GM18511 (cell line): Measurements from ENCODE around the gene TNFAIP2.

ENCODE experiments used
- ATAC-seq: cut with Tn5 transposase; IDR thresholded peaks from one replicate; pipeline ENCODE4 v1.9.1; 2021; ENCODE audit warnings: mild to moderate bottlenecking, moderate library complexity; ENCODE audit not compliant: unreplicated experiment

TNFAIP2 gene

GRCh38 chr14:103179094-103179493 lies 55.8 kb downstream of the TNFAIP2 start:
- ATAC-seq: no peak

DNA sequence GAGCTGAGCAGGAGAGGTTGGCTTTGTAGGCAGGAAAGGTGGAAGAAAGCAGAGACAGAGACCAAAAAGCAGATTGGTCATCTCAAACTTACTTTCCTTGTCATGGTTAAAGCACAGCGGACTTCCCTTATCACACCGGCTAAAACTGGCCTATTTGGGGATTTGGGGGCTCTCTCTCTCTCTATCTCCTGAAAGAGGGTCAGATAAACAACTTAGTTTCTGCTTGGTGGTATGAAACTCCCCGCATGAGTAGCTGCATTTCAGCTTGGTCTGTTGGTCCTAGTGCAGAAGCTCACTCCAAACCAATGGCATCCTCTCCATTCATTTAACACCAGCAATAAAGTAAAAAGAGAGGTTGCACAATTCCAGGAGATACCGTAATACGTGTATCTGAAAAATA lies 57.1 kb downstream of the TNFAIP2 start:
- no peak for ATAC-seq

- no peak for ATAC-seq
These were observed 60.8 kb downstream of the TNFAIP2 start for GRCh38 chr14:103184046-103184445.

GRCh38 chr14:103185051-103186029 lies 62.1 kb downstream of the TNFAIP2 start:
- no peak for ATAC-seq

DNA sequence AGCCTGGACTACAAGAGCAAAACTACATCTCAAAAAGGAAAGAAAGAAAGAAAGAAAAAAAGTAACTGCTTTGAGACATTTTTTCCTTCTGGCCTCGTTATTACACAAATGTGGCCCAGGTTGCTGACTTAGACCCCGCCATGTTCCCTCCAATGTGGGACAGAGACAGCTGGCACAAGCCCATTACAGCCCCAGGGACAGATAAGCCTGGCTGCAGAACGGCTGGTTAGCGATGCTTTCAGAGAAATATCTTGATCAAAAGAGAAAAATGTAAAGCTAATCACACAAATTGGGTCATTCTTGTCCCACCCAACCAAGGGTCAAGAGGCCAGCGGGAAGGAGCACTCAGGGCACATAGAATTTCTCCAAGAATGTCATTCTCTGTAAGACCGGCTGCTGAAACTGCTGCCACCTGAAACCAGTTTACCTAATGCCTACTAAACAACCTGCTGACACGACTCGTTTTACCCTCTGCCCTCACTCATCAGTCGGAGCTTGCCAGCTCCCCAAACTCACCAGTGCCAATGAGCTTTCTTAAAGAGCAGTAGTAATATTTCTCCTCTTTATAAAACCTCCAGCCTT lies 63.1 kb downstream of the TNFAIP2 start:
- no peak for ATAC-seq
